Fibroblast of lung (primary cell): ENCODE results near the gene RAPH1.

Experiments used
- EZH2 ChIP-seq: IDR thresholded peaks from 2 replicates; pipeline ENCODE4 v1.5.1; 2012; ENCODE audit warnings: low read length, control low read depth, mild to moderate bottlenecking; ENCODE audit errors: missing control alignments
- TF ChIP-seq, protein P1 (sequence below), 2 donors: IDR thresholded peaks in 1 of 2; conservative IDR thresholded peaks in 1 of 2; 1 replicate in 1 of 2; 2 replicates in 1 of 2; pipeline ENCODE4 v1.5.1; 2011 to 2012; ENCODE audit warnings: low read length in 2 of 2, control low read depth in 1 of 2, inconsistent platforms in 1 of 2, low read depth in 1 of 2, mild to moderate bottlenecking in 1 of 2

DNA sequence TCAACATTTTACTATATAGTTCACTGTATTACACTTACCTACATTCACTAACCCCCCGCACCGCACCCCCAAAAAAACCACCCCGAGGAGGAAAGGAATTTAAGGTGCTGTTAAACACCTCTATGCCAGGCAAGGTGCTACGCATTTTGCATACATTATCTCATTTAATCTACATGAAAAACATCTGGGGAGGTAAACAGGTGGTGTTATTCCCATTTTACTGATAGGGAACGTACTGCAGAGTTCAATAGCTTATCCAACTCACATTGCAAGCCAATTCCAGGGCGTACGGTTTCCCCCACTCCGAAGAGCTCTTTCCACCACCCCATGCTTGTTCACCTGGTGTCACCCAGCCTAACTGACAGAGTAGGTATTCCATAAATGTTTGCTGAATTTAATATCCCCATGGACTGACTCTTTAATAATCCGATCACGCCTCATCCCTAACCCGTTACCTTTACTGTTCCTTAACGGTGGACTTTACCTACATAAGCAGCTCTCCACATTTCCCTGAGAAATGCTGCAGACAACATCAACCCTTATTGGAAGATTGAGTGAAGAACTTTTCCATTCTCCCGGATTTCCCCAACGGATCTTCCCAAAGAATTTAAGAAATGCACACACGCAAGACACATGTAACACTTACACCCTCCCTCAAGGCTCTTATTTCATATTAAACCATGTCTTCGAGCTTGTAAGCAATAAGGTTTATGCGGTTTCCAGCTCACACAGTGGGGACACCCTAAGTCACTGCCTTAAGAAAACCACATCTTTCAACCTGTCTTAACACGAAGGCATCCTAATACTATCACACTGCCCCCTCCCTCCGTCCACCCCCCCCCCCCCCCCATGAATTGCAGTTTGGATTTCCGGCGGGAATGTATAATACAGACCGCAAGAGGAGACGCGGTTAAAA, 1.2 kb downstream of the RAPH1 start:
- TF ChIP-seq, protein P1, sequence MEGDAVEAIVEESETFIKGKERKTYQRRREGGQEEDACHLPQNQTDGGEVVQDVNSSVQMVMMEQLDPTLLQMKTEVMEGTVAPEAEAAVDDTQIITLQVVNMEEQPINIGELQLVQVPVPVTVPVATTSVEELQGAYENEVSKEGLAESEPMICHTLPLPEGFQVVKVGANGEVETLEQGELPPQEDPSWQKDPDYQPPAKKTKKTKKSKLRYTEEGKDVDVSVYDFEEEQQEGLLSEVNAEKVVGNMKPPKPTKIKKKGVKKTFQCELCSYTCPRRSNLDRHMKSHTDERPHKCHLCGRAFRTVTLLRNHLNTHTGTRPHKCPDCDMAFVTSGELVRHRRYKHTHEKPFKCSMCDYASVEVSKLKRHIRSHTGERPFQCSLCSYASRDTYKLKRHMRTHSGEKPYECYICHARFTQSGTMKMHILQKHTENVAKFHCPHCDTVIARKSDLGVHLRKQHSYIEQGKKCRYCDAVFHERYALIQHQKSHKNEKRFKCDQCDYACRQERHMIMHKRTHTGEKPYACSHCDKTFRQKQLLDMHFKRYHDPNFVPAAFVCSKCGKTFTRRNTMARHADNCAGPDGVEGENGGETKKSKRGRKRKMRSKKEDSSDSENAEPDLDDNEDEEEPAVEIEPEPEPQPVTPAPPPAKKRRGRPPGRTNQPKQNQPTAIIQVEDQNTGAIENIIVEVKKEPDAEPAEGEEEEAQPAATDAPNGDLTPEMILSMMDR (conservative IDR thresholded peaks at IDR 0.05 in 1 of 2, IDR thresholded peaks at IDR 0.05 in 1 of 2; ENCODE audit: low read depth in 1 of 2, low read length in 2 of 2), result no peak
- no peak for TF ChIP-seq EZH2
